Measurements from ENCODE around the gene HDAC4.

Gene HDAC4

GRCh38 chr2:239259603-239260298 is 141.1 kb downstream of the HDAC4 start:
- DNase-seq (ENCODE audit: low read depth in 4 of 4, low spot score in 1 of 4) = no peak

- DNase-seq (ENCODE audit: low read depth in 4 of 4, low spot score in 1 of 4) = no peak
Observed at GRCh38 chr2:239259173-239259572, 141.6 kb downstream of the HDAC4 start.

GRCh38 chr2:239258248-239258647 is 142.6 kb downstream of the HDAC4 start:
- no peak for DNase-seq (ENCODE audit: low read depth in 4 of 4, low spot score in 1 of 4)

- DNase-seq (ENCODE audit: low read depth in 4 of 4, low spot score in 1 of 4) = no peak
Observed at GRCh38 chr2:239257511-239257937, 143.3 kb downstream of the HDAC4 start.

DNA sequence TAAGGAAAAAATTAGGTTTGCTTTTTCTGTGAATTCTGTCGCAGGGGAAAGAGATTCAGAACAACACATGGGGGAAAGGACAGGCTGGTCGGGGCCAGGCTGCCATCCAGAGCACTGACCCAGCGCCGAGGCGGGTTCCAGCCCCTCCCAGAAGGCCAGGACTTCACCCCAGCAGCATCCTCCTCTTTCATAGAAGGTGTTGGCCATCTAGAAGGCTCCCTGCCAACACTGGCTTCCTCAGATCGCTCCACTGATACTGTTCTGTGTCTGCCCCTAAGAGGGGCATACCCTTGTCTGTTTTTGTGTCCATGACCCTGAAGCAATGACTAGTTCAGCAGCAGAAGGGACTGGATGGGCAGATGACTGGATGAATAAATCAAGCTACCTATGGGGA is 144.5 kb downstream of the HDAC4 start:
- DNase-seq (ENCODE audit: low read depth in 4 of 4, low spot score in 1 of 4) = no peak

DNA sequence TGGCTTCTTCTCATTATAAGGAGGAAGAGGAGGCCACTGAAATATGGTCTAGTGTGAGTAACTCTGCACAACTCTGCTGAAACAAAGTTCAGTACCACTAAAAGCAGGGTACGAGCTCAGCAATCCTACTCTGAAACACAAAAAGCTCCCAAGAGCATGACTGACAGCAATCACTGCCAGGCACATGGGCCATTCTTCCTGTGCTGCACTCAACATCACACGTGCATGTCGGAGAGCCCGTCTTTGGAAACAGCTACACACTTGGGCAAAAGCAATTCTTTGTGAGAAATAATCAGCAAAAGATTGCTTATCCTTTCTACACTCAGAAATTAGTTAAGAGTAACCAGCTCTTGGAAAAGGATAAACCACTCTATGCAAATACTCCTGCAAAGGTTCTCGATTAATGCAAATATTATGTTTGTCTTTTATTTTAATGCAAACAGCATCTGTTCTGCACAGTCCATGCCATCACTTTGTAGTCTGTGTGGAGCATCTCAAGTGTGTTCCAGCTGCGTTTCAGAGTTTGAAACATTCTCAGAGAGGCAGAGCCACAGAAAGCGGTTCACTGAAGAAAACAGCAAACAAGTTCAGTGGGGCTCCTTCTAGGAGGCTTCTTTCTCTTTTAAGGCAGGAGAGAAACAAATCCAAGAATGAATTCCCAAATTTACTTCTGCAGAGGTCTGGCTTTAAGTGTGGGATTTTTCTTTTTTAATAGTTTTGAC is 145.0 kb downstream of the HDAC4 start:
- no peak for DNase-seq (ENCODE audit: low read depth in 4 of 4, low spot score in 1 of 4)

GRCh38 chr2:239255218-239255617 is 145.6 kb downstream of the HDAC4 start:
- DNase-seq (ENCODE audit: low read depth in 4 of 4, low spot score in 1 of 4) = no peak

GRCh38 chr2:239253701-239254436 is 147.0 kb downstream of the HDAC4 start:
- no peak for DNase-seq (ENCODE audit: low read depth in 4 of 4, low spot score in 1 of 4)

DNA sequence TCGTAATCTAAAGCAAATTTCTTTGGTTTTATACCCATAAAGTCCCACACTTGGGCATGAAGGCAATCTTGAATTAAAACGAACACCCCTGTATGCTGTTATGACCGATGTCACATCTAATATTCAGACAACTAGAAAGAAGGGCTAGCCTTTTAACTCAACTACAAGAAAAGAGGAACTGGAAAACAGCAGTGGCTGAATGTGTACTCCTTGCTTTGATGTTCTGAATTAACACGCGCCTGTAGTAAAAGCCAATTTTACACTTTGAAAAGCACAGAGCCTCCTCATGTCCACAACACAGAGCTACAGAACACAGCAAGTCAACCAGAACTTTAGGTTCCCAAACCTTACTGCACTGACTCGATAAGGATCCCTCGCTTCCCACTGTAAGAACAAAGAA is 147.6 kb downstream of the HDAC4 start:
- no peak for DNase-seq (ENCODE audit: low read depth in 4 of 4, low spot score in 1 of 4)

DNA sequence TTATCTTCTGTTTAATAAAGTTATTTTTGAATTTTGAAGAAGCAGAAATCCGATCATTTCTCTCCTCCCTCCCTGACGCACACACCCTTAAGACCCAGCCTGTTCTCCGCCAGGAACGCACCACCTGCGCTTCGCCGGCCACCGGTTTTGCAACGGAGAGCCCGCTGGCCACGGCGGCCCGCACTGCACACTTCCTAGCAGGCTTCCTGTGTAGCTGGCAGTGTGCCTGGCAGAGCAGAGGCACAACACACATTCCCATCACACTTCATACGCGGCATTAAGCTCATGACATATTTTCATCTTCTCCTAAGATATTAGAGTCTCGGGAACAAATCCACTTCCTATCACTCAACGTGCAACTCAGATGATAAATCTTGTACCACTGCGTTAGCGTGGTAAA is 148.0 kb downstream of the HDAC4 start:
- no peak for DNase-seq (ENCODE audit: low read depth in 4 of 4, low spot score in 1 of 4)

DNA sequence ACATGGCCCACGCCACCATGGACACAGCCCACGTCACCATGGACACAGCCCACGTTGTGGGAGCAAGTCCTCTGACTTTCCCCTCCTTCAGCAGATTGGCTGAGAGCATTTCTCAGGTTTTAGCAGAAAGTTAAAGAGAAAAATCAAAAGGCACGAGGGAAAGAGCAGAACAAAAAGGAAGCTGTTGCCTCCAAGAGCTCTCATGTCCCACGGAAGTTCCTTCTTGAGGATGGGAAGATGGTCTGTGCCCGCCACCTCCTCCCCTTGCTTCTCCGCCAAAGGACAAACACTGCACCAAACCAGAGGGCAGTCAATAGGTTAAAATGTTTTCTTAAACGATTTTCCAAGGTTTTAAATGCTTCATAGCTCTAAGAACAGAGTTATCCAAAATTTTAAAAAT is 148.4 kb downstream of the HDAC4 start:
- DNase-seq (ENCODE audit: low read depth in 4 of 4, low spot score in 1 of 4) = no peak

DNA sequence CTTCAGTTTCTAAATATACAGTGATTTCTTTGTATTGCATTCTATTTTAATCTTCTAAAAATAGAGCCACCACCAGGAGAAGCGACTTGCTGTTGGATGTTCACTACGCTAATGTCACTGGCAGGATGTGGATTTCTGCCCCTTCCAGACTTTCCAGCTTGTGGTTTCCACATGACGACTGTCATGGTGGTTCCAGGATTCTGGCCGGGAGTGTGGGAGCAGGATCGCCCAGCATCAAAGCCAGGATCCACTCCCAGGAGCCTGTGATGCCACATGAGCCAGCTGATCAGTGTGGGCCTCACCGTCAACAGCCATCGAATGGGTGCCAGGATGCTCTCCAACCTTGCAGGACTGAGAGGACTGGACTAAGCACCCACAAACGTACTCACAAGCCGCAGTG is 148.8 kb downstream of the HDAC4 start:
- no peak for DNase-seq (ENCODE audit: low read depth in 4 of 4, low spot score in 1 of 4)

DNA sequence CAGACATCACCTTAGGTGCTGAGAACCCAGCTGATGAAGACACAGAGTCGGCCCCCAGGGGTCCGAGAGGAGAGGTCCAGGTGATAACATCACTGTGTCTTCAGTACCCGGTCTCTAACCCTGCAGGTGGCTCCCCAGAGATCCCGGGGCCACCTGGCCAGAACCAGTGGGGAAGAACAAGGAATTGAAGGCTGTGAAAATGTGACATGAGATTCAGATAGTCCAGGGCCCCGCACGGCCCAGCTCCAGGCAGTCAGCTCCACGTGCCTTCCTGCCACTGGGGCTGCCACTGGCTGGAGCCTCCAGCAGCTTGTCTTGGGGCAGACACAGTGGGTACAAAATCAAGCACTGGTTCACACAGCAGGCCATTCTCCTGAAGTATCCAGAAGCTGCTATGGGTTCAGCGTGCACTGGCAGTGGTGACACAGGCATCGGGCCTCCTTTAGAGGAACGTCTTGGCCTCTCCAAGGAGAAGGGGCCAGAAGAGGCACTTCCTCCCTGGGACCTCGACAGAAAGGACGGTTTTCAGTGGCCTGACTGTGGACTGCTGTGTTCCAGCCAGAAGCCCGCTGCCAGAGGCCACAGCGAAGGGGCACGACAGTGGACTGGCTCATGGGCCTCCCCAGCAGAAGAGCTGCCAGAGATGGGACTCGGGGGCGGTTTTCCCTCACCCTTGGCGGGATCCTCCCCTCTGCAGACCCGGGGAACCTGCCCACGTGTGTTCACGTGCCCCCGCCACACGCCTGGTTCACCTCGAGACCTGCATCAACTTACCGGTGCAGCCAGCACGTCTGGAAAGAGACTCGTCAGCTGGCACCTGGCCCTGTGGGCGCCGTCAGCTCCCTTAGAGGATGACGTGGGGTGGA is 150.4 kb downstream of the HDAC4 start:
- no peak for DNase-seq (ENCODE audit: low read depth in 4 of 4, low spot score in 1 of 4)

DNA sequence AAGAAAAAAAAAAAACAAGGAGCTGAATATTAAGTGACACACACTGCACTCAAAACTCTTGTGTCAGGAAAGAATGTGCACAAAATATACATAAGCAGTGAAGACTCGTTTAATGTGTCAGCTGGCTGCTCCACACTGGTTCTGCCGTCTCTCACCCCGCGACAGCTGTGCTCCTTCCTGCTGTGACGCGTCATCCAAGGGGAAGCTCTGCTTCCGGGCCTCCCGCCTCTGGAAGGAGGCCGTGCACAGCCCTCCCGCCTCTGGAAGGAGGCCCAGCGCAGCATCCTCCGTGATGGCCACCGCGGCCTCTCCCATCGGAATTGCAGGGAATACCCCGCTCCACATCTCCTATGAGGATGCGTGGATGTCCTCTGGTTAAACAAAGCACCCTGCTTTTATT is 151.0 kb downstream of the HDAC4 start:
- no peak for DNase-seq (ENCODE audit: low read depth in 4 of 4, low spot score in 1 of 4)

GRCh38 chr2:239249048-239249447 is 151.8 kb downstream of the HDAC4 start:
- DNase-seq (ENCODE audit: low read depth in 4 of 4, low spot score in 1 of 4) = no peak

GRCh38 chr2:239247401-239248245 is 153.2 kb downstream of the HDAC4 start:
- no peak for DNase-seq (ENCODE audit: low read depth in 4 of 4, low spot score in 1 of 4)

GRCh38 chr2:239246723-239247122 is 154.1 kb downstream of the HDAC4 start:
- no peak for DNase-seq (ENCODE audit: low read depth in 4 of 4, low spot score in 1 of 4)

DNA sequence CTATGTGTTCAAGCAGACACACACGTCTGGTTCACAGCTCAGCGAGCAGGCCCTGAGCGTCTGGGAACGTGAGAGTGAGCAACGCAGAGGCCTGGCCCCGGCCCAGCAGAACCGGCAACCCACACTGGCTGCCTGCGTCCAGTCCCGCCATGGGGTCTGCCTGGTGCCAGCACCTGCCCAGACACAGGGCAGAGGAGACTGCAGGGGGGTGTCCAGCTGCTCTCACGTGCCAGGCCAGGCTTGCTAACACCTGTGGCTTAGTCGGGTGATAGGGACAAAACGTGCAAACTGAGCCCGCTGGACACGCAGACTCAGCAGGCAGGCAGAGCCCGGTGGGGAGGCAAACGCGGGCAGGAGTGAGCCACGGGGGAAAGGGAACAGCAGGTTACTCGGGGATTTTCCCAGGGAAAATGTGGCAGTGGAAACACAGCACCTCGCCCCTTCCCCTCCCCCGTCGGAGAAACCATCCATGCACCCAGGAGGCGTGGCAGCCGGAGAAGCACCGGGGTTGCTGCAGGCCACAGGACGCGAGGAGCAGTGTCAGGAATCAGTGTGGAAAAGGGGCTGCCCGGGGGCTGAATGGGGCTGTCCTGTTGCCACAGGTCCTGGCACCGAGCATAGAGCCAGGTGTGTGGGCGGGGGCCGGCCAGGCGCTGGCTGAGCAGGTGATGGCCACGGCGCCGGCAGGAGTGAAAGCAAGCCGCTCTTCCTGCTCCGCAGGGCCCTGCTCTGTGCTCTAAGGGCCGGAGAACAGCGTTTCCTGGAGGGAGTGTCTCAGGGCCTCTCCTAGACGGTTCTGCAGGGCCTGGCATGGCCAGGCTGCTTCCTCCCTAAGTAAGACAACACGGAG is 154.7 kb downstream of the HDAC4 start:
- DNase-seq (ENCODE audit: low read depth in 4 of 4, low spot score in 1 of 4) = no peak

GRCh38 chr2:239245107-239245506 is 155.7 kb downstream of the HDAC4 start:
- DNase-seq (ENCODE audit: low read depth in 4 of 4, low spot score in 1 of 4) = no peak

Data from stimulated activated CD4-positive, alpha-beta T cell treated with anti-CD3 and anti-CD28 coated beads, Interleukin-1b, Interleukin-23, amount 100 ng/mL, for 24 hours (primary cell).